Cardiac muscle cell (in vitro differentiated cells and primary cell): Measurements from ENCODE around the gene DYNLT4. TPM values are rescaled to one million over a fixed set of nuclear protein-coding genes. Genes with fewer than 3 reads are reported as not detected.
A peak's percentile ranks its signal among the peaks of the same experiment; 100 is the strongest.
"Not testable (repeated sequence)": the region's sequence is repeated elsewhere in the genome, so short reads cannot be mapped to it uniquely, and the experiment has no call there.

Experiments
- DNase-seq, 2 donors: peaks; one replicate each; pipeline versions ENCODE4 v3.0.0 to v3.0.0-alpha.2; 2010 to 2017; ENCODE audit warnings: low read depth in 1 of 2, low spot score in 1 of 2
- H3K27ac ChIP-seq: fragments of 200-600 bp; sonication (generic); 2 replicates; pipeline ENCODE4 v1.5.1; 2016
- H3K27me3 ChIP-seq: fragments of 200-600 bp; sonication (generic); 2 replicates; pipeline ENCODE4 v1.6.0; 2016; ENCODE audit warnings: control low read depth
- H3K36me3 ChIP-seq: fragments of 200-600 bp; sonication (generic); 2 replicates; pipeline ENCODE4 v1.5.1; 2016; ENCODE audit warnings: control low read depth
- H3K4me1 ChIP-seq: fragments of 200-600 bp; sonication (generic); 2 replicates; pipeline ENCODE4 v1.8.1; 2017; ENCODE audit warnings: low read depth, mild to moderate bottlenecking, mixed run types
- H3K4me3 ChIP-seq: fragments of 200-600 bp; sonication (generic); 2 replicates; pipeline ENCODE4 v1.5.1; 2016; ENCODE audit warnings: mild to moderate bottlenecking
- H3K9me3 ChIP-seq: fragments of 200-600 bp; sonication (generic); 2 replicates; pipeline ENCODE4 v1.5.1; 2017; ENCODE audit warnings: low read depth, mild to moderate bottlenecking, control low read depth
- polyA plus RNA-seq: library from polyadenylated mRNA; unstranded; fragments of >200 nt; fragmentation: Nextera tagmentation; extraction: Ambion mirVana; gene quantifications from 2 replicates; pipeline ENCODE4 v1.2.1, GENCODE V29; 2016
- total RNA-seq: library from RNA; depleted of rRNA; stranded (reverse); fragments of >200 nt; gene quantifications from 2 replicates; pipeline ENCODE4 v1.2.3, GENCODE V29; 2016
- TF ChIP-seq, protein P1 (sequence below): IDR thresholded peaks from 2 replicates; pipeline ENCODE4 v1.5.1; 2012; ENCODE audit warnings: low read depth, mild to moderate bottlenecking, low read length

The DYNLT4 gene
- total and polyA plus RNA-seq, 2 experiments from 2014 or later: 0.43 TPM; not detected in 1

DNA sequence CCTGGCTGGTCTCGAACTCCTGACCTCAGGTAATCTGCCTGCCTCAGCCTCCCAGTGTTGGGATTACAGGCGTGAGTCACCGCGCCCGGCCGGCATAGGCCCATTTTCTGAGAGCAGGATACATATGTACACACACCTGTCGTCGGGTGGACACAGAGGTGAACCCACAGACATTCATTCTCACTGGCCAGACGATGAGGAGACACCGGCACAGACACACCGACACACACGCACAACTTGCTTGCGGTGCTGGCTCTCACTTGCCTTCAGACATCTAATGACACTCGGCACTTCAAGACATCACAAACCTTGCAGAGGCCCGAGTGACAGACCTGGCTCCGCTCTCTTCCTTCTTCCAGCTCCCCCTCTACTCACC is 35.3 kb upstream of the DYNLT4 start:
- H3K36me3 ChIP-seq: no peaks in the 10 kb centered on the region
- no peak overlapping the region for H3K27ac ChIP-seq
- H3K9me3 ChIP-seq: no peaks in the 10 kb centered on the region
- no peaks in the 10 kb centered on the region for H3K27me3 ChIP-seq
- TF ChIP-seq, protein P1, sequence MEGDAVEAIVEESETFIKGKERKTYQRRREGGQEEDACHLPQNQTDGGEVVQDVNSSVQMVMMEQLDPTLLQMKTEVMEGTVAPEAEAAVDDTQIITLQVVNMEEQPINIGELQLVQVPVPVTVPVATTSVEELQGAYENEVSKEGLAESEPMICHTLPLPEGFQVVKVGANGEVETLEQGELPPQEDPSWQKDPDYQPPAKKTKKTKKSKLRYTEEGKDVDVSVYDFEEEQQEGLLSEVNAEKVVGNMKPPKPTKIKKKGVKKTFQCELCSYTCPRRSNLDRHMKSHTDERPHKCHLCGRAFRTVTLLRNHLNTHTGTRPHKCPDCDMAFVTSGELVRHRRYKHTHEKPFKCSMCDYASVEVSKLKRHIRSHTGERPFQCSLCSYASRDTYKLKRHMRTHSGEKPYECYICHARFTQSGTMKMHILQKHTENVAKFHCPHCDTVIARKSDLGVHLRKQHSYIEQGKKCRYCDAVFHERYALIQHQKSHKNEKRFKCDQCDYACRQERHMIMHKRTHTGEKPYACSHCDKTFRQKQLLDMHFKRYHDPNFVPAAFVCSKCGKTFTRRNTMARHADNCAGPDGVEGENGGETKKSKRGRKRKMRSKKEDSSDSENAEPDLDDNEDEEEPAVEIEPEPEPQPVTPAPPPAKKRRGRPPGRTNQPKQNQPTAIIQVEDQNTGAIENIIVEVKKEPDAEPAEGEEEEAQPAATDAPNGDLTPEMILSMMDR: no peak
- peak overlapping the region; percentile 54 for H3K4me3 ChIP-seq
- DNase-seq: no peak
- no peaks in the 10 kb centered on the region for H3K4me1 ChIP-seq

DNA sequence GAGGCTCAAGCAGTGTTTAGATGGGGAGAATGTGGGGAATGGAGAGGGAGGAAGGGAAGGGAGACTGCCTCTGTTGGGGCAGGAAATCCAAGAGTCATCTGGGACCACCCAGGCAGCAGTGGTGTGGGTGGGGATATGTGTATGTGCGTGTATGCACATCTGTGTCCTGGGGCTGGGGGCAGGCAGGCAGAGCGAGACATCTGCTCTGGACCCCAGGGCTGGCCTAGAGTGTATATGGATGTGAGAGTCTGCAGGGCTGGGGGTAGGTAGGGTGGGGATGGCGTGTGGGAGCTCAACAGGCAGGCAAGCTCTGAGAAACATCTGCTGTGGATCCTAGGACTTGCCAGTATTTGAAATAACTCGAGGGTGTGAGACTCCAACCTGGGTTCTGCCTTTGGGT is 32.4 kb upstream of the DYNLT4 start:
- H3K4me1 ChIP-seq: no peaks in the 10 kb centered on the region

DNA sequence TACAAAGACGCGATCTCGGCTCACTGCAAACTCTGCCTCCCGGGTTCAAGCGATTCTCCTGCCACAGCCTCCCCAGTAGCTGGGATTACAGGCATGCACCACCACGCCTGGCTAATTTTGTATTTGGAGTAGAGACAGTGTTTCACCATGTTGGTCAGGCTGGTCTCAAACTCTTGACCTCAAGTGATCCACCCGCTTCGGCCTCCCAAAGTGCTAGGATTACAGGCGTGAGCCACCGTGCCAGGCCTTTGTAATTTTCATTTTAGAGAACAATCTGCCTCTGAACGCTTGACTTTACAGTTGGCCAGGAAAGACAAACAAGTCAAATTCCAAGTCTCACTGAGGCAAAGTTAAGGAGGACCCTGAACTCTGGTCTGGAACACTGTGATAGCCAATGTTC is 31.1 kb upstream of the DYNLT4 start:
- H3K27me3 ChIP-seq, H3K9me3 ChIP-seq, H3K36me3 ChIP-seq, H3K27ac ChIP-seq, H3K4me1 ChIP-seq, H3K4me3 ChIP-seq, DNase-seq: not testable (repeated sequence)

More for the DNA sequence above, 32.4 kb upstream of the DYNLT4 start:
- Histone ChIP-seq H3K27me3 (no peaks in the 10 kb centered on the region), H3K9me3 (no peaks in the 10 kb centered on the region), H3K36me3 (no peaks in the 10 kb centered on the region), H3K4me3 (no peak overlapping the region), H3K27ac (no peak overlapping the region)
- no peak for DNase-seq
- TF ChIP-seq, protein P1: no peak

DNA sequence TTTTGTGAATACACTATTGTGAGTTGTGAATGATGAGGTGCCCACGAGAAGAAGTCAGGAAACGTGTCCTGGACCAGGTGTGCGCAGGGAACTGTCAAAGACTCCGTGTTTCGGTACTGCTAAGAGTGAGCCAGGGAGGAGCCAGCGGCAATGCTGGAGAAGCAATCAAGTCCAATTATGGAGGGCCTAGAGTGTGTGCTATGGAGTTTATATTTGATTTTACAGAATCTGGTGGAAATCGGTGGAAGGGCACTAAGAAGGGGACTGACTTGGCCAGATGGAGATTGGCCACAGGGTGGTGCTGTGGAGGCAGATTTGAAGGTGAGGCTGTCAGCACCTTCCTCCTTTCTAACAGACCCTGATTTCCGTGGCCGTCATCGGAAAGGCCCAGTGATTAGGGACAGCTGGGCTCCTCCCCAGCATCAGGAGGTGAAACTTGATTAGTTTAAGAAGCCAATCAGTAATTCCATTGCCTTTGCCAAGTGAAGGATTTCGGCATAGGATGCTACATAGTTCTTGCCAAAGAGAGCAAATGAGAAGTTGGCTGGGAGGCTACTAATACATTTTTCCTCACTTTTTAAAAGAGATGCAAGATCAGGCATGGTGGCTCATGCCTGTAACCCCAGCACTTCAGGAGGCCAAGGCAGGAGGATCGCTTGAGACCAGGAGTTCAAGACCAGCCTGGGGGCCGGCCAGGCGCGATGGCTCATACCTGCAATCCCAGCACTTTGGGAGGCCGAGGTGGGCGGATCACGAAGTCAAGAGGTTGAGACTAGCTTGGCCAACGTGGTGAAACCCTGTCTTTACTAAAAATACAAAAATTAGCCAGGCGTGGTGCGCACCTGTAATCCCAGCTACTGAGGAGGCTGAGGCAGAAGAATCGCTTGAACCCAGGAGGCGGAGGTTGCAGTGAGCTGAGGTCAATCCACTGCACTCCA is 28.9 kb upstream of the DYNLT4 start:
- H3K27me3 ChIP-seq: no peaks in the 10 kb centered on the region
- peaks cover 6% of the 10 kb centered on the region for H3K4me1 ChIP-seq
- no peaks in the 10 kb centered on the region for H3K9me3 ChIP-seq
- no peaks in the 10 kb centered on the region for H3K36me3 ChIP-seq
- no peak overlapping the region for H3K4me3 ChIP-seq
- TF ChIP-seq, protein P1: peak; percentile 89
- no peak overlapping the region for H3K27ac ChIP-seq
- peak; percentile 84 to 93 for DNase-seq

DNA sequence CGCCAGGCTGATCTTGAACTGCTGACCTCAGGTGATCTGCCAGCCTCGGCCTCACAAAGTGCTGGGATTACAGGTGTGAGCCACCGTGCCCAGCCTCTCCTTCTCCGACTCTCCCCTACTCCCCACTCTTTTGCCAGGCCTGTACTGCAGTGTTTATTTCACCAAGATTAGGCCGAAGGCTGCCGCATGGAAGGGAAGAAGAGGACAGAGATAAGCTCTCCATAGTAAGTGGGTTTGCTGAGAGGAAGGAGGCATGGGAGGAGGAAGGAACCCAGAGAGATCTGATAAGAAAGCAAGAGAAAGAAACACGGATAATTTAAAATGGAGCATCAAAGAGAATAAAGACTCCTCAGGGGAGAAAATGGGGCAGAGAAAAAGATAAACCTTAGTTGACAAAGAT is 27.2 kb upstream of the DYNLT4 start:
- Histone ChIP-seq H3K4me1 (peaks cover 7% of the 10 kb centered on the region), H3K36me3 (no peaks in the 10 kb centered on the region), H3K27ac (no peak overlapping the region), H3K27me3 (no peaks in the 10 kb centered on the region), H3K4me3 (no peak overlapping the region), H3K9me3 (no peaks in the 10 kb centered on the region)
- TF ChIP-seq, protein P1: no peak
- no peak for DNase-seq

DNA sequence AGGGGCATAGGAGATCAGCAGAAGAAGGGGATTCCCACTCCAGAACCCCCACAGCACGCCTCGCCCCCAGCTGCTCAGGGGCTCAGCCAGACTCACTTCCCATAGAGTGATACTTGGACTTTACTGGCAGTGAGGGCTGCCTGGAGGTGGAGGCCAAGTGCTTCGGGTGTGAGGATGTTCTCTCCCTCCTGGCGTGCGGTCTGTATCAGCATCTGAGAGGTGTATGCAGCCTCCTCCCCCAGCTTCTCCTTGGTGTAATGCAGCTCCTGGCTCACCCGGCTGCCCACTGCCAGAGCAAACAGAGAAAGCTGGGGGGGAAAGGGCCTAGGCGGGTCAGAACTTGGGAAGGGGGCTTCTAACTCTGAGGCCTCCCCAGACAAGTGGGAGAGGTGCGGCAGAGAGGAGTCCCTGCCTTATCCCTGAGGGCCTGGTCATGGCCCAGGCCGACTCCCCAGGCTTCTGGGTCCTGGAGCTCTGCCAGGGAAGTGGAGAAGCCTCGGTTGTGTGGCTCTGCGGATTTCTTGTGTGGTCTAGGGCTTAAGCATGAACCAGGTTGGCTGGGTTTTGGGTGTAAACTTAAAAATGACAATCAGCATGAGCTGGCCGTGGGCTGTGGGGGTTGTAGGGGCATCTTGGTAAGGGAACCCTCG is 25.0 kb upstream of the DYNLT4 start:
- peaks cover 7% of the 10 kb centered on the region for H3K4me1 ChIP-seq
- TF ChIP-seq, protein P1: no peak
- DNase-seq: no peak
- no peaks in the 10 kb centered on the region for H3K27me3 ChIP-seq
- no peaks in the 10 kb centered on the region for H3K36me3 ChIP-seq
- no peak overlapping the region for H3K27ac ChIP-seq
- H3K9me3 ChIP-seq: no peaks in the 10 kb centered on the region
- no peak overlapping the region for H3K4me3 ChIP-seq
